GM20431 (cell line): ENCODE measurements around the gene GARS1.
"Not testable (repeated sequence)": the region's sequence is repeated elsewhere in the genome, so short reads cannot be mapped to it uniquely, and the experiment has no call there.

Experiments used
- in situ Hi-C: fragments of 300-500 bp; cut with MseI, MboI; formaldehyde crosslinking; loops from one replicate; pipeline ENCODE4 v1.15.0; 2020; ENCODE audit warnings: low sequenced_read_pairs; ENCODE audit not compliant: unreplicated experiment

The GARS1 gene

GRCh38 chr7:30594540-30595435 lies at the start of gene GARS1:
Gene GARS1 (plus strand): TSS chr7:30594878. CDS start chr7:30594922, 44 bp downstream.
- in situ Hi-C loops: no loop called here

GRCh38 chr7:30545791-30546555 lies 48.7 kb upstream of the GARS1 start:
- in situ Hi-C loops: no loop called here

GRCh38 chr7:30546596-30546995 lies 48.1 kb upstream of the GARS1 start:
- in situ Hi-C loops: no loop called here

- in situ Hi-C loops: no loop called here
These were observed 45.8 kb upstream of the GARS1 start for GRCh38 chr7:30548845-30549244.

- in situ Hi-C loops: no loop called here
These were observed 44.7 kb upstream of the GARS1 start for GRCh38 chr7:30549931-30550493.

GRCh38 chr7:30552330-30552729 lies 42.3 kb upstream of the GARS1 start:
- in situ Hi-C loops: no loop called here

GRCh38 chr7:30553141-30553540 lies 41.5 kb upstream of the GARS1 start:
- in situ Hi-C loops: no loop called here

- in situ Hi-C loops: no loop called here
These were observed 41.1 kb upstream of the GARS1 start for GRCh38 chr7:30553546-30553945.

- in situ Hi-C loops: no loop called here
These were observed 39.2 kb upstream of the GARS1 start for GRCh38 chr7:30555525-30555924.

GRCh38 chr7:30556840-30557239 lies 37.8 kb upstream of the GARS1 start:
- in situ Hi-C loops: no loop called here

GRCh38 chr7:30557245-30557644 lies 37.4 kb upstream of the GARS1 start:
- in situ Hi-C loops: no loop called here

GRCh38 chr7:30559611-30560010 lies 35.1 kb upstream of the GARS1 start:
- in situ Hi-C loops: no loop called here

GRCh38 chr7:30561389-30561788 lies 33.3 kb upstream of the GARS1 start:
- in situ Hi-C loops: no loop called here

GRCh38 chr7:30562498-30562897 lies 32.2 kb upstream of the GARS1 start:
- in situ Hi-C loops: no loop called here

GRCh38 chr7:30562909-30563308 lies 31.8 kb upstream of the GARS1 start:
- in situ Hi-C loops: no loop called here

- in situ Hi-C loops: no loop called here
These were observed 31.2 kb upstream of the GARS1 start for GRCh38 chr7:30563326-30563942.

GRCh38 chr7:30564243-30564892 lies 30.3 kb upstream of the GARS1 start:
- in situ Hi-C loops: no loop called here

- in situ Hi-C loops: no loop called here
These were observed 28.1 kb upstream of the GARS1 start for GRCh38 chr7:30566596-30566995.

GRCh38 chr7:30567081-30567480 lies 27.6 kb upstream of the GARS1 start:
- in situ Hi-C loops: no loop called here

GRCh38 chr7:30570238-30570637 lies 24.4 kb upstream of the GARS1 start:
- in situ Hi-C loops: not testable (repeated sequence)
